Thoracic aorta (tissue), 2 donors: ENCODE data around the gene CTSW. TPM values are rescaled to one million over a fixed set of nuclear protein-coding genes. Genes with fewer than 3 reads are reported as not detected.

Source experiments
- ATAC-seq: fragments of 150-250 bp; one replicate; pipeline ENCODE4 v1.8.0; 2017; ENCODE audit warnings: low read depth; ENCODE audit not compliant: insufficient number of reproducible peaks, low FRiP score
- DNase-seq: peaks from one replicate; pipeline ENCODE4 v3.0.0-alpha.2; 2020; ENCODE audit warnings: low spot score
- H3K27ac ChIP-seq, 2 donors: fragments of 200-600 bp; sonication (generic); 1 replicate in 1 of 2; 2 replicates in 1 of 2; pipeline ENCODE4 v1.5.1; 2016; ENCODE audit warnings: mild to moderate bottlenecking in 2 of 2, moderate library complexity in 2 of 2
- H3K27me3 ChIP-seq: fragments of 200-600 bp; sonication (generic); replicated peaks from 2 replicates; pipeline ENCODE4 v1.6.0; 2016; ENCODE audit warnings: mild to moderate bottlenecking; ENCODE audit not compliant: insufficient read depth
- H3K36me3 ChIP-seq: fragments of 200-600 bp; sonication (generic); one replicate; pipeline ENCODE4 v1.5.1; 2016
- H3K4me1 ChIP-seq, 2 donors: fragments of 200-600 bp; sonication (generic); 1 replicate in 1 of 2; 2 replicates in 1 of 2; pipeline versions ENCODE4 v1.5.1 to v1.6.0; 2016; ENCODE audit warnings: low read depth in 2 of 2, mild to moderate bottlenecking in 1 of 2; ENCODE audit not compliant: control insufficient read depth in 1 of 2
- H3K4me3 ChIP-seq: fragments of 200-600 bp; sonication (generic); 2 replicates; pipeline ENCODE4 v1.5.1; 2016; ENCODE audit warnings: mild to moderate bottlenecking
- H3K9me3 ChIP-seq: fragments of 200-600 bp; sonication (generic); 2 replicates; pipeline ENCODE4 v1.5.1; 2016
- total RNA-seq, 2 donors: library from RNA; depleted of rRNA; stranded (reverse); fragments of >200 nt; gene quantifications; one replicate each; pipeline versions ENCODE4 v1.1.0 to v1.2.3, GENCODE V29; 2016
- TF ChIP-seq, protein P1 (sequence below): fragments of 200-600 bp; sonication (generic); IDR thresholded peaks from one replicate; pipeline ENCODE4 v1.5.1; 2019; ENCODE audit warnings: antibody characterized with exemption

The CTSW gene
- total RNA-seq, 2 donors from 2014 or later = 1.6 to 13.7 TPM

DNA sequence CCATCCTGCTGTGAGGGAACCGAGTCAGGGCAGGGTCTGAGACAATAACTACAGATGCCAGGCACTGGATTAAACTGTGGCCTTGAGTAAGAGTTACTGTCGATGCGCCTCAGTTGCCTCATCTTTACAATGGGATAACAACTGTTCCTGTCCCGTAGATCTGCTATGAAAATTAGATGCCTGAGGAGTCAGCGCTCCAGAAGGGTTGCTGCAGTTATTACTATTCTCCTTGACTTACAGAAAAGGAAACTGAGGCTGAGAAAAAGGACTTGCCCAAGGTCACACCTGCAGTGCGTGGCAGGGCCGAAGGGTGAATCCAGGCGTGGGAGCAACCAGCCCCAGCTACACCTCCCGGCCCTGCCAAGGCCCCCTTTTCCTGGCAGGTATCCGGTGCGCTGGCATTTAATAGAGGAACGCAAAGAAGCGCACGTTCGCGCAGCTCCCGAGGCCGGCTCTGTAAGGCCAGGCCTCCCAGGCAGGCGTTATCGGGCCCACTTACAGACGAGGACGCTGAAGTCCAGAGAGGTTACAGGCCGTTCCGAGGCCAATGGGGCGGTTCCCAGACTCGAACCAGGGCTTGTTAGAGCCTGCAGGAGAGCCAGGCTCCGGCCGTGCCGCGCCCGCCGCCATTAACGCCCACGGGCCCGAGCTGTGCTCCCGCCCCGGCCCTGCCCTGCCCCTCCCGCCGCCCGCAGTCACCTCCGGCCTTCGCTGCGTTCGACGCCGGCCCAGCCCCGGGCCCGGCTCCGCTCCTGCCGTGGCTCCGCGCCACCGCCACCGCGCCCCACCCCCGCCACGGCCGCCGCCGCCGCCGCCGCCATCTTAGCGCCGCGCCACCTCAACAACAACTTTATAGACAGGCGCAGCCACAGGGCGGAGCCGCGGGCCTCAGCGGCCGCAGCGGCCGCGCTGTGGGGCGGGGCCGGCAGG, 38.8 kb downstream of the CTSW start, which contains the start of gene C11orf68:
Gene C11orf68 (minus strand): TSS at position 852 of the 930 bp plus-strand sequence. CDS start 31 bp downstream, at position 821.
- Histone ChIP-seq H3K4me1 (peaks cover 44 to 50% of the 10 kb centered on the region in 2 donors), H3K4me3 (peak within 1 kb of the TSS; percentile 100), H3K27ac (peak within 1 kb of the TSS; percentile 94 to 96), H3K36me3 (peaks cover 3% of the 10 kb centered on the region), H3K27me3 (no peaks in the 10 kb centered on the region), H3K9me3 (no peaks in the 10 kb centered on the region)
- ATAC-seq (peak; percentile 57), DNase-seq (no peak)
- TF ChIP-seq, protein P1, sequence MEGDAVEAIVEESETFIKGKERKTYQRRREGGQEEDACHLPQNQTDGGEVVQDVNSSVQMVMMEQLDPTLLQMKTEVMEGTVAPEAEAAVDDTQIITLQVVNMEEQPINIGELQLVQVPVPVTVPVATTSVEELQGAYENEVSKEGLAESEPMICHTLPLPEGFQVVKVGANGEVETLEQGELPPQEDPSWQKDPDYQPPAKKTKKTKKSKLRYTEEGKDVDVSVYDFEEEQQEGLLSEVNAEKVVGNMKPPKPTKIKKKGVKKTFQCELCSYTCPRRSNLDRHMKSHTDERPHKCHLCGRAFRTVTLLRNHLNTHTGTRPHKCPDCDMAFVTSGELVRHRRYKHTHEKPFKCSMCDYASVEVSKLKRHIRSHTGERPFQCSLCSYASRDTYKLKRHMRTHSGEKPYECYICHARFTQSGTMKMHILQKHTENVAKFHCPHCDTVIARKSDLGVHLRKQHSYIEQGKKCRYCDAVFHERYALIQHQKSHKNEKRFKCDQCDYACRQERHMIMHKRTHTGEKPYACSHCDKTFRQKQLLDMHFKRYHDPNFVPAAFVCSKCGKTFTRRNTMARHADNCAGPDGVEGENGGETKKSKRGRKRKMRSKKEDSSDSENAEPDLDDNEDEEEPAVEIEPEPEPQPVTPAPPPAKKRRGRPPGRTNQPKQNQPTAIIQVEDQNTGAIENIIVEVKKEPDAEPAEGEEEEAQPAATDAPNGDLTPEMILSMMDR = no peak

DNA sequence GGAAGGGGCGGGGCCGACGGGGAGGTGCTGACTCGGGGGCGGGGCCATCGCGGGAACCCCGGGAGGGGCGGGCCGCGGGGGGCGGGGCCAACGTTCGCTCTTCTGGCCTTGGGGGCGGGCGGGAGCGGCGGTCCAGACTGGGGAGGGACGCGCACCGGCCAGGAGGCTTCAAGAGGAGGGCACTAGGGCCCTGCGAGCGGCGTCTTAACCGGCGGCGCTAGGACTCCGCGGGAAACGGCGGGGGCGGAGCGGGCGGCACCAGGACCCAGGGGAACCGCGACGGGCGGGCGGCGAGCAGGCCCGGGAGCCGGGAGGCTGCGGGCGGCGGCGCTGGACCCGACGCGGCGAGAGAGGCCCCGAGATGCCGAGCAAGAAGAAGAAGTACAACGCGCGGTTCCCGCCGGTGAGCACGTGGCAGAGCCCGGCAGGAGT, 39.5 kb downstream of the CTSW start, which contains the start of gene DRAP1:
Gene DRAP1 (plus strand): TSS at position 286 of the 432 bp plus-strand sequence. CDS start 76 bp downstream, at position 362.
- Histone ChIP-seq H3K36me3 (peaks cover 3% of the 10 kb centered on the region), H3K27me3 (no peaks in the 10 kb centered on the region), H3K9me3 (no peaks in the 10 kb centered on the region), H3K4me1 (peaks cover 44 to 50% of the 10 kb centered on the region in 2 donors), H3K27ac (peak within 1 kb of the TSS; percentile 94 to 96), H3K4me3 (peak within 1 kb of the TSS; percentile 100)
- TF ChIP-seq, protein P1 = no peak
- ATAC-seq (peak; percentile 64), DNase-seq (peak; percentile 94)

DNA sequence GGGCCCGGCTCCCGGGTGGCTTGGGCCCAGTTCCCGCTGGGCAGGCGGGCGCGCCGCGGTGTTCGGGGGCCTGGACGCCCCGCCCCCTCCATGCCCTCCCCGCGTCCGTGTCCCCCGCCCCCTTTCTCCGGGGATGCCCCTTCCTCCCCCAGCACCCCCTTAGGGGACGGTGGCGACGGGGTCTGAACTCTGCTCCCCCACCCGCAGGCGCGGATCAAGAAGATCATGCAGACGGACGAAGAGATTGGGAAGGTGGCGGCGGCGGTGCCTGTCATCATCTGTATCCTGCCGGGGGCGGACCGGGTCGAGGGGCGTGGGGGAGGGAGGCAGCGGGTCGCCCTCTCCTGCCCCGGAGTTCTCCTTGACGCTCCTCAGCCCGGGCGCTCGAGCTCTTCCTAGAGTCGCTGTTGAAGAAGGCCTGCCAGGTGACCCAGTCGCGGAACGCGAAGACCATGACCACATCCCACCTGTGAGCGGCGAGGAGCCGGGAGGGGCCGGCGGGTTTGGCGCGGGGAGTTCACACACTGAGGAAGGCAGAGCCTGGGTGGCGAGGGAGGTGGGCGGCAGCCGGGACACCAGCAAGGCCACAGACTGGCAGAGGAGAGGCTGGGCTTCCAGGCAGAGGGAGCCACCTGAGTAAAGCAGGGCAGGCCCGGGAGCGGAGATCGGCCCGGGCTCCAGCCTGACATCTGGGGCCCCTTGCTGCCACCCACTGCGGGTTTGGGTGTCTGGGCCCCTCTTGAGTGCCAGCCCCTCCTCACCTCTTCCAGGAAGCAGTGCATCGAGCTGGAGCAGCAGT, 40.1 kb downstream of the CTSW start:
- ATAC-seq (peak; percentile 16), DNase-seq (no peak)
- H3K4me1 ChIP-seq = peaks cover 43 to 48% of the 10 kb centered on the region in 2 donors
- peak overlapping the region; percentile 86 for H3K4me3 ChIP-seq
- H3K27ac ChIP-seq = peak overlapping the region; percentile 66 to 82
- H3K27me3 ChIP-seq = no peaks in the 10 kb centered on the region
- TF ChIP-seq, protein P1 = no peak
- peaks cover 3% of the 10 kb centered on the region for H3K36me3 ChIP-seq
- no peaks in the 10 kb centered on the region for H3K9me3 ChIP-seq

DNA sequence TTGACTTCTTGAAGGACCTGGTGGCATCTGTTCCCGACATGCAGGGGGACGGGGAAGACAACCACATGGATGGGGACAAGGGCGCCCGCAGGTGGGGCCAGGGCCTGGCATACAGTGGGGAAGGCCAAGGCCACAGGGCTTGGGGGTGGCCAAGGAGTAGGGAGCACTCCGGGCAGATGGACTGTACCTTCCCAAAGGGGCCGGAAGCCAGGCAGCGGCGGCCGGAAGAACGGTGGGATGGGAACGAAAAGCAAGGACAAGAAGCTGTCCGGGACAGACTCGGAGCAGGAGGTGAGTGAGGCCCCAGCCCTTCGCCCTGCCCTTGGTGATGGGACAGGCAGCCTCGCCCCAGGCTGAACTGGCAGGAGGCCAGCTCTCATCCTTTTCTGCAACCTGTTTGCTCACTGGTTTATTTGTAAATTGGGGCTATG, 40.8 kb downstream of the CTSW start:
- peak overlapping the region; percentile 86 for H3K4me3 ChIP-seq

More for the DNA sequence above, 40.8 kb downstream of the CTSW start:
- Histone ChIP-seq H3K27ac (peak overlapping the region in 1 of 2 donors; percentile 1), H3K27me3 (no peaks in the 10 kb centered on the region), H3K9me3 (no peaks in the 10 kb centered on the region), H3K4me1 (peaks cover 37 to 42% of the 10 kb centered on the region in 2 donors), H3K36me3 (peaks cover 3% of the 10 kb centered on the region)
- DNase-seq (no peak), ATAC-seq (no peak)
- TF ChIP-seq, protein P1 = no peak
